Natural killer cell (primary cell): ENCODE measurements around the gene STH. TPM values are rescaled to one million over a fixed set of nuclear protein-coding genes. Genes with fewer than 3 reads are reported as not detected.

Experiments used
- ATAC-seq, 3 donors: fragments of 150-1000 bp in 2 of 3; fragments of 200-7000 bp in 1 of 3; cut with Tn5 transposase; 1 replicate in 1 of 3; 2 replicates in 2 of 3; pipeline ENCODE4 v1.10.0; 2021; ENCODE audit warnings: mild to moderate bottlenecking in 2 of 3, moderate library complexity in 2 of 3
- DNase-seq, 2 donors: peaks; one replicate each; pipeline versions ENCODE4 v3.0.0 to v3.0.0-alpha.2; 2013 to 2021; ENCODE audit warnings: mixed read lengths in 1 of 2
- H3K27ac ChIP-seq: one replicate; pipeline ENCODE4 v1.5.1; 2013; ENCODE audit warnings: mild to moderate bottlenecking, low read length
- H3K27me3 ChIP-seq: one replicate; pipeline ENCODE4 v1.6.1; 2013; ENCODE audit warnings: low read length; ENCODE audit not compliant: control insufficient read depth, insufficient read depth
- H3K36me3 ChIP-seq: one replicate; pipeline ENCODE4 v1.6.1; 2013; ENCODE audit warnings: low read length; ENCODE audit not compliant: control insufficient read depth, insufficient read depth
- H3K4me1 ChIP-seq: one replicate; pipeline ENCODE4 v1.6.1; 2013; ENCODE audit warnings: low read length; ENCODE audit not compliant: control insufficient read depth, insufficient read depth
- H3K4me3 ChIP-seq: one replicate; pipeline ENCODE4 v1.5.1; 2013; ENCODE audit warnings: low read length
- H3K9me3 ChIP-seq: one replicate; pipeline ENCODE4 v1.6.1; 2013; ENCODE audit warnings: low read length; ENCODE audit not compliant: control insufficient read depth, insufficient read depth
- H3K27ac Mint-ChIP-seq, 2 donors: one replicate each; pipeline ENCODE4 v1.8.0; 2022; ENCODE audit warnings: mild to moderate bottlenecking in 2 of 2, mixed read lengths in 2 of 2, moderate library complexity in 1 of 2
- H3K27me3 Mint-ChIP-seq, 2 donors: one replicate each; pipeline ENCODE4 v1.8.0; 2022; ENCODE audit warnings: low read depth in 2 of 2, mixed read lengths in 2 of 2
- H3K36me3 Mint-ChIP-seq: one replicate; pipeline ENCODE4 v1.8.0; 2022; ENCODE audit warnings: mixed read lengths
- H3K4me1 Mint-ChIP-seq, 2 donors: one replicate each; pipeline ENCODE4 v1.8.0; 2022; ENCODE audit warnings: mixed read lengths in 2 of 2
- H3K4me3 Mint-ChIP-seq: one replicate; pipeline ENCODE4 v1.8.0; 2022; ENCODE audit warnings: mild to moderate bottlenecking, moderate library complexity, mixed read lengths
- H3K9me3 Mint-ChIP-seq, 2 donors: one replicate each; pipeline ENCODE4 v1.8.0; 2022; ENCODE audit warnings: mixed read lengths in 2 of 2
- WGBS: methylation state at CpG from one replicate; pipeline ENCODE4 v1.1.7; 2013; ENCODE audit warnings: missing lambda C conversion rate; ENCODE audit not compliant: insufficient coverage; 5-methylcytosine and 5-hydroxymethylcytosine counted together
- intact Hi-C: fragments of 100-400 bp; cut with micrococcal nuclease; formaldehyde crosslinking; loops from one replicate; pipeline ENCODE4 v1.14.2; 2022
- total RNA-seq, 4 donors: library from RNA; stranded (reverse); fragments of 120-200 nt in 1 of 4; gene quantifications; one replicate each; pipeline versions ENCODE4 v1.2.3 to v1.2.4, GENCODE V29; 2013 to 2022
- TF ChIP-seq, protein P1 (sequence below): fragments of 200-600 bp; IDR thresholded peaks from one replicate; pipeline ENCODE4 v1.8.0; 2022; ENCODE audit warnings: antibody characterized with exemption

STH gene
- total RNA-seq, 3 donors from 2014 or later (not counting 1 experiment from before 2014, with no cell fraction given), result not detected

GRCh38 chr17:45999900-46000290, 845 bp downstream of the STH start:
- 81% methylated on average over 9 of the region's 9 CpGs for WGBS
- Mint-ChIP-seq H3K36me3 (no peaks in the 10 kb centered on the region), H3K4me1 (peaks cover 6 to 16% of the 10 kb centered on the region in 2 donors)

GRCh38 chr17:46000292-46000691, 1.2 kb downstream of the STH start:
- Histone ChIP-seq H3K4me1 (peaks cover 7% of the 10 kb centered on the region), H3K36me3 (no peaks in the 10 kb centered on the region), H3K27ac (no peak overlapping the region), H3K27me3 (no peaks in the 10 kb centered on the region), H3K9me3 (no peaks in the 10 kb centered on the region), H3K4me3 (no peak overlapping the region)
- H3K27ac Mint-ChIP-seq, result no peak overlapping the region
- intact Hi-C loops, result loop anchor here (10.0 kb wide), 1 partner anchor 285 kb away; no protein-coding TSS in a partner anchor
- no peak overlapping the region for H3K4me3 Mint-ChIP-seq
- ATAC-seq (no peak), DNase-seq (no peak)
- H3K27me3 Mint-ChIP-seq, result no peaks in the 10 kb centered on the region
- TF ChIP-seq, protein P1, sequence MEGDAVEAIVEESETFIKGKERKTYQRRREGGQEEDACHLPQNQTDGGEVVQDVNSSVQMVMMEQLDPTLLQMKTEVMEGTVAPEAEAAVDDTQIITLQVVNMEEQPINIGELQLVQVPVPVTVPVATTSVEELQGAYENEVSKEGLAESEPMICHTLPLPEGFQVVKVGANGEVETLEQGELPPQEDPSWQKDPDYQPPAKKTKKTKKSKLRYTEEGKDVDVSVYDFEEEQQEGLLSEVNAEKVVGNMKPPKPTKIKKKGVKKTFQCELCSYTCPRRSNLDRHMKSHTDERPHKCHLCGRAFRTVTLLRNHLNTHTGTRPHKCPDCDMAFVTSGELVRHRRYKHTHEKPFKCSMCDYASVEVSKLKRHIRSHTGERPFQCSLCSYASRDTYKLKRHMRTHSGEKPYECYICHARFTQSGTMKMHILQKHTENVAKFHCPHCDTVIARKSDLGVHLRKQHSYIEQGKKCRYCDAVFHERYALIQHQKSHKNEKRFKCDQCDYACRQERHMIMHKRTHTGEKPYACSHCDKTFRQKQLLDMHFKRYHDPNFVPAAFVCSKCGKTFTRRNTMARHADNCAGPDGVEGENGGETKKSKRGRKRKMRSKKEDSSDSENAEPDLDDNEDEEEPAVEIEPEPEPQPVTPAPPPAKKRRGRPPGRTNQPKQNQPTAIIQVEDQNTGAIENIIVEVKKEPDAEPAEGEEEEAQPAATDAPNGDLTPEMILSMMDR, result no peak
- H3K36me3 Mint-ChIP-seq, result no peaks in the 10 kb centered on the region
- 84% methylated on average over 7 of the region's 7 CpGs for WGBS
- peaks cover 6 to 16% of the 10 kb centered on the region in 2 donors for H3K4me1 Mint-ChIP-seq
- no peaks in the 10 kb centered on the region for H3K9me3 Mint-ChIP-seq

More at GRCh38 chr17:45999900-46000290, 845 bp downstream of the STH start:
- H3K36me3 ChIP-seq, result no peaks in the 10 kb centered on the region
- H3K9me3 ChIP-seq, result no peaks in the 10 kb centered on the region
- peaks cover 7% of the 10 kb centered on the region for H3K4me1 ChIP-seq
- Mint-ChIP-seq H3K4me3 (no peak overlapping the region), H3K9me3 (no peaks in the 10 kb centered on the region), H3K27ac (no peak overlapping the region), H3K27me3 (no peaks in the 10 kb centered on the region)
- TF ChIP-seq, protein P1, result no peak
- intact Hi-C loops, result loop anchor here (10.0 kb wide), 1 partner anchor 285 kb away; no protein-coding TSS in a partner anchor
- no peak for DNase-seq
- no peak for ATAC-seq
- H3K4me3 ChIP-seq, result no peak overlapping the region
- no peak overlapping the region for H3K27ac ChIP-seq
- H3K27me3 ChIP-seq, result no peaks in the 10 kb centered on the region

DNA sequence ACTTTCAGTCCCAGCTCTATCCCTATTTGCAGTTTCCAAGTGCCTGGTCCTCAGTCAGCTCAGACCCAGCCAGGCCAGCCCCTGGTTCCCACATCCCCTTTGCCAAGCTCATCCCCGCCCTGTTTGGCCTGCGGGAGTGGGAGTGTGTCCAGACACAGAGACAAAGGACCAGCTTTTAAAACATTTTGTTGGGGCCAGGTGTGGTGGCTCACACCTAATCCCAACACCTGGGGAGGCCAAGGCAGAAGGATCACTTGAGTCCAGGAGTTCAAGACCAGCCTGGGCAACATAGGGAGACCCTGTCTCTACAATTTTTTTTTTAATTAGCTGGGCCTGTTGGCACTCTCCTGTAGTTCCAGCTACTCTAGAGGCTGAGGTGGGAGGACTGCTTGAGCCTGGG, 1.7 kb downstream of the STH start:
- TF ChIP-seq, protein P1, result no peak
- peaks cover 7% of the 10 kb centered on the region for H3K4me1 ChIP-seq
- H3K9me3 Mint-ChIP-seq, result no peaks in the 10 kb centered on the region
- no peak overlapping the region for H3K4me3 ChIP-seq
- no peak overlapping the region for H3K4me3 Mint-ChIP-seq
- H3K27ac ChIP-seq, result no peak overlapping the region
- peaks cover 6 to 16% of the 10 kb centered on the region in 2 donors for H3K4me1 Mint-ChIP-seq
- H3K36me3 Mint-ChIP-seq, result no peaks in the 10 kb centered on the region
- no peaks in the 10 kb centered on the region for H3K36me3 ChIP-seq
- H3K27me3 Mint-ChIP-seq, result no peaks in the 10 kb centered on the region
- intact Hi-C loops, result loop anchor here (10.0 kb wide), 1 partner anchor 284 kb away; no protein-coding TSS in a partner anchor
- H3K9me3 ChIP-seq, result no peaks in the 10 kb centered on the region
- ATAC-seq (no peak), DNase-seq (no peak)
- no peak overlapping the region for H3K27ac Mint-ChIP-seq
- H3K27me3 ChIP-seq, result no peaks in the 10 kb centered on the region
- 91% methylated on average over 2 of the region's 2 CpGs for WGBS
